GM19455 (cell line): ENCODE results near the gene PTPRN2.

ENCODE experiments used
- ATAC-seq: cut with Tn5 transposase; IDR thresholded peaks from one replicate; pipeline ENCODE4 v1.9.1; 2021; ENCODE audit not compliant: unreplicated experiment

The PTPRN2 gene

DNA sequence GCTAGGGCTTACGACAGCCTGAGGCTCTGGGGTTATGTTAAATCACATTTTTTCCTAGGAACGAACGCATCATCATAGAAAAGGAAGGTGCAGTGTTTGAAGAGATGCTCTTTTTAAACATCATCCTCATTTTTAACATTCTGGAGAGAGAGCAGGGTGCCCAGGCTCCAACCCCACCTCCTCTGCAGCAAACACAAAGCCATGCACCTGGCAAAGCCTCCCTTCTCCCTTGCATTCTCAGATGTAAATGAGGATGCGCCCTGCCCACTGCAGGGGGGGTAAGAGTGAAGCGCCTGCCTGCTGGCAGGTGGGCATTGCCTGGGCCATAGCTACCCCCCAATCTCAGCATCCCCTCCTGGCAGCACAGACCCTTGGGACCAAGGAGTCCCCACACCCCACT lies 92.4 kb downstream of the PTPRN2 start:
- no peak for ATAC-seq

DNA sequence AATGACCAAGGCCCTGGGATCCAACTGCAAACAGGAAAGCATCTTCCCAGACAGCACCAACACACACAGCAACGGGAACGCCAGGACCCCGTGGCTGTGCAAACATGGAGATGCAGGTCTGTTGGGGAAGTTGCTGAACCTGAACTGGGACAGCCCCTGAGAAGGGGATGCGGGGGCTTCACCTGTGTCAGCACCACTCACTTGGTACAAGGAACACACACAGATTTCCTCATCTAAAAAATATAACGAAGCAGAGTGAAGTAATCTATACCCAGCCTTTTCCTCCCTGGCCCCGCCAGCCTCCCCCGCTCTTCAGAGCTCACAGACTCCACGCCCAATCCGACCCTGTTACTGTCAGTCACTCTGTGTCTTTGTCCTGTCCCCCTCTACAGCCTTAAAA lies 93.0 kb downstream of the PTPRN2 start:
- ATAC-seq = no peak

- ATAC-seq = no peak
Observed at GRCh38 chr7:158494162-158494586, 93.4 kb downstream of the PTPRN2 start.

GRCh38 chr7:158492367-158492764 lies 95.3 kb downstream of the PTPRN2 start:
- ATAC-seq = no peak

DNA sequence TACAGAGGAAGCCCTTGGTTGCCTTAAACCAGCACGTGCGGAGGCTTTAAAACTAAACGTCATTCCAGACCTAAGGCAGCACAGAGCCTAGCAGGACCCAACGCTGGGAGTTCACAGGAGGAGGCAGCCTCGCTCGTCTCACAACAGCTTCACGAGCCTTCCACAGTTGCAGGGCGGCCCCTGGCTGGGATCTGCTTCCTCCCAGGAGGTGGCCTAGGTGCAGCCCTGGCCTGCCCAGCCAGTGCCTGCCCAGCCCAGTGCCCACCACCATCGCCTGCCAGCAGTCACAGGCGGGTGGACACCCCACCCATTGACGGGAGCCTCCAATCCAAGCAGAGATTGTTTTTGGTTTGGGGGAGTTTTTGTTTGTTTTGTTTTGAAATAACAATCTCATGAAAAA lies 96.5 kb downstream of the PTPRN2 start:
- ATAC-seq = no peak

- no peak for ATAC-seq
Observed at GRCh38 chr7:158490171-158490782, 97.3 kb downstream of the PTPRN2 start.

DNA sequence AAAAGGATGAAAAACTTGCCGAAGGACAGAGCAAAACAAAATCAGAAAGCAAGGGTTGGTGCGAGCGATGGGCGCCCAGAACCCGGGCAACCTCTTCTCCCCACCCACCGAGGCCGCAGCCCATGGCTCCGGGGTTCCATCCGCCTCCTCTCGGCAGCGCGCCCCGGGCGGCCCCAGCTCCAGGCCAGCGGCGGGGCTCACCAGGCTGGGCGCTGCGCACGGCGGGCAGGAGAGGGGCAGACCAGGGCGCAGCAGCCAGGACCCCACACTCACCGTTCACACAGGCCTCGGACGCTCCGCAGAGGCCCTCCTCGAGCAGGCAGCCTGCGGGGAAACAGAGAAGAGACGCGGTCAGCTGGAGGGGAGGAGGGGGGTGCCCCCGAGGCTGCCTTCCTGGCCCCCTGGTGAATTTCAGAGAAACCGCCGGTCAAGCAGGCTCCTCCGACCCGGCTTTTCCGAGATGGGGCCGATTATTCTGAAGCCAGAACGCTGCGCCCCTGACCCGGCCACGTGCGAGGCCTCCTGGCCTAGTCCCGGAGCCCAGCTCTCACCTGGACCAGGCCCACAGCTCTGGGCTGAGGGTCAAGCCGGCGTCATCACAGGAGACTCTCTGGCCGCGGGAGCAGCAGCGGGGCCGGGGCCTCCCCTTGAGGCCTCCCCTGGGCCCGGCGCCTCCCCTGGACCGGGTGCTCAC lies 98.0 kb downstream of the PTPRN2 start:
- ATAC-seq = no peak

DNA sequence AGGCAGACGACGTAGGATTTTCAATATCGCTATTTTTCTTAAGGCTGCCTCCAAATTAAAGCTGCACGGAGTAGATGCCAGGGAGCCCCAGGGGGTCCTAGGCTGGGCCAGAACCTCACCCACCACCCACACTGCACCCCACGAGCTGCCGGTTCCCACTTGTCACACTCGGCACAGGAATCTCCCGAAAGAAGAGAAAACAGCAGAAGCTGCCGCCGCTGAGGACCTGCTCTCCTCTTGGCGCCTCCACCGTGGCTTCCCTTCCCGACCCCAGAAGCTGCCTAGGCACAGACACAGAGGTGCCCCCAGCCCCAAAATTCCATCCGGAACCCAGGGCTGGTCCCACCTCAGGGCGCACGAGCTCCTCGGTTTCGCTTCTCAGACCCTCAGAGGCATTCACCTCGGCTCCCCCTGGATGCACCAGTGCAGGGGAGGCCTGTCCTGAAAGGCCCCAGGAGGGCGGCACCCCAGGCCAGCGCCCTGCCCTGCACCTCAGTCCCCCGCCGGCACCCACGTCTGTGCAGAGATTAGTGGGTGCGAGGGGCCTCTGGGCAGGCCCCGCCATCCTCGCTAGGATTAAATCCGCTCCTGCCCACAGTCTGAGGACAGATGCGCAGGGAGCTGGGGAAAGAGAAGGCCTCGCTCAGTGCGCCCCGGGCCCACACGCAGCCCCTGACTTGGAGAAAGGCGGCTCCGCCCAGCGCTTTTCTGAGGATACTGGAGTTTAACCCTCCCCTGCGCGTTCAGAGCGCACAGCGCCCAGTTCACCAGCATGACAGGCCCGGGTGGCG lies 99.2 kb downstream of the PTPRN2 start:
- ATAC-seq = no peak

GRCh38 chr7:158487631-158488151 lies 99.9 kb downstream of the PTPRN2 start:
- ATAC-seq = no peak

DNA sequence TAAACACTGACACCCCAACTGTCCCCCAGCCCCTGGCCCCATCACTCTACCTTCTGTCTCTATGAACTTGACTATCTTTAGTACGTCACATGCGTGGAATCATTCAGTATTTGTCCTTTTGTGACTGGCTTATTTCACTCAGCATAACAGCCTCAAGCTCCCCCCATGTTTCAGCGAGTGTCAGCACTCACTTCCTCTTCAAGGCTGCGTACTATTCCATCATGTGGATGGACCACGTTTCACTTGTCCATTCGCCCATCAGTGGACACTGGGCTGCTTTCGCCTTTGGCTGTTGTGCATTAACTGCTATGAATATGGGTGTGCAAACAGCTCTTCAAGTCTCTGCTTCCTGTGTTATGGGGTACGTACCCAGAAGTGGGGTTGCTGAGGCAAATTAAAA lies 100.7 kb downstream of the PTPRN2 start:
- no peak for ATAC-seq

- ATAC-seq = no peak
Observed at GRCh38 chr7:158484801-158485531, 102.7 kb downstream of the PTPRN2 start.

DNA sequence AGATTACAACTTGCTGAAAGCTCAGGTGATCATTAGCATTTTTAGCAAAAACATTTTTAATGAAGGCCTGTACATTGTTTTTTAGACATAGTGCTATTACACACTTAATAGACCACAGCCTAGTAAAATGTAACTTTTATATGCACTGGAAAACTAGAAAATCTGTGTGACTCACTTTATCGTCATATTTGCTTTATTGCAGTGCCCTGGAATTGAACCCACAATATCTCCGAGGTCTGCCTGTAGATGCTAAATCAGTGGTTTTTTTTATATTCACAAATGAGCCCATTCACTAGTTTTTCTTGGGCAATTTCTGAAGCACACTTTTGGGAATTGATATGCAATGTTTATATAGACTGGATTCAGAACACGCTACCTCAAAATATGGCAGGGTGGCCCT lies 105.1 kb downstream of the PTPRN2 start:
- ATAC-seq = no peak

GRCh38 chr7:158479664-158480025 lies 108.0 kb downstream of the PTPRN2 start:
- ATAC-seq = no peak

DNA sequence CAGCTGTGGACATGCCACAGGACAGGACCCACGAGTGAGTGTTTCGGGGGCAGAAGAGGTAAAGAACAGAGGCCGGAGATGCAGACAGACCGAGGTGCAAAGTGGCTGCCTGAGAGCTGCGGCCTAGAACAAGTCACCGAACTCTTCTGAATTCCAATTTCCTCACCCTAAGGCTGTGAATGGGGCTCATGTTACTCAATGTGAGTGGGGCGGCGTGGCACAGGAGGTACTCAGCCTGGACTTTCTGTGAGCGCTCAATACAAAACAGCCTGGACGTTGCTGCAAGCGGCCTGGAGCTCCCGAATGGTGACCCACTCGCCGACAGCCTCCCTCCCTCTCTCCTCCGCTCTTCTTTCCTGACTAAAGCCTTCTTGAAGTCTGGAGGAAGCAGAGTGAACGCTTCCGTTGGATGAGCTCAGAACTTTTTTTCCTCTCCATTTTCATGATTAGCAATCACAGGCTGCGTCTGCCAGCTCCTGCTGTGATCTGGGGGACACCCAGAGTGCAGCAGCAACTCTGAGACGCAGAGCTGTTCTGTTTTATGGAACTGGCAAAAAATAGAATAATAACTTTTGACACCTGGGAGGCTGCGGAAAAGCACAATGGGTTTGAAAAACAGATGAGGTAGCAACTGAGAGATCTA lies 108.5 kb downstream of the PTPRN2 start:
- no peak for ATAC-seq

- no peak for ATAC-seq
Observed at GRCh38 chr7:158477866-158478265, 109.8 kb downstream of the PTPRN2 start.

- ATAC-seq = no peak
Observed at GRCh38 chr7:158476331-158476932, 111.2 kb downstream of the PTPRN2 start.

GRCh38 chr7:158475679-158476052 lies 112.0 kb downstream of the PTPRN2 start:
- no peak for ATAC-seq

GRCh38 chr7:158475036-158475678 lies 112.5 kb downstream of the PTPRN2 start:
- no peak for ATAC-seq

DNA sequence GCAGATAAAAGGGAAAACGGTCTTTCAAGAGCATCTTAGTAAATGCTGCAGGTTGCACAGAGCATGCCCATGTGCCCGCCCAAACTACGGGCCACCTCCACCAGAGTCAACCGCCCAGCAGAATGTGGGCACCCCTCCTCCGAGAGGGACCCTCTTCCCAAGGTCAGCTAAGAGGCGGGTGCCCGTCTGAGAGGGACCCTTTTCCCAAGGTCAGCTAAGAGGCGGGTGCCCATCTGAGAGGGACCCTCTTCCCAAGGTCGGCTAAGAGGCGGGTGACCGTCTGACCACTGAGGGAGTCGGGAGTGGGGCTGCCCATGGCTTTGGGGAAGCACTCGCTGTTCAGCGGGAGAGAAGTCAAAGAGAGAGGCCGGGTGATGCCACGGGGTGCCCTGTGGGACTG lies 113.1 kb downstream of the PTPRN2 start:
- ATAC-seq = no peak

DNA sequence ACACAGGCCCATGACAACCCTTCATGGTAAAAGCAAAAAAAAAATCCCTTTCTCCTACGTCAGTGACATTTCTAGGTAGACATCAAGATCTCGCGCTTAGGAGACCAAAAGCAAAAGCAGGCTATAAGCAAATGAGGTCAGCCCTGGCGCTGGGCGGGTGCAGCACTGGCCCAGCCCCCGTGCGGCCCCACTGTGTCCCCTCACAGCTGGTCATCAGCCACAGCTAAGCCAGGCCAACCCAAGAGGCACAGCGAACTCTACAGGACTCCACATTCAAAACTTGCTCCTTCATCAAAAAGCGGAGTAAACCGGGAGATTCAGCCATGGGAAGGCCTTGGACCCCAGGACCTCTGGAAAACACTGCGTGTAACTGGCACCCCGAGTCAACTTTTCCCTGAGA lies 113.7 kb downstream of the PTPRN2 start:
- no peak for ATAC-seq
